Measurements from ENCODE around the gene VTA1. TPM values are rescaled to one million over a fixed set of nuclear protein-coding genes. Genes with fewer than 3 reads are reported as not detected.

VTA1 gene
- total RNA-seq, 1 experiment from 2014 or later, result 55.1 TPM

- no peak for DNase-seq
- Mint-ChIP-seq H3K36me3 (ENCODE audit: insufficient read depth, unreplicated experiment) (no peaks in the 10 kb centered on the region), H3K27ac (ENCODE audit: unreplicated experiment) (no peak overlapping the region), H3K27me3 (ENCODE audit: insufficient read depth, unreplicated experiment) (no peaks in the 10 kb centered on the region), H3K4me3 (ENCODE audit: unreplicated experiment) (no peak overlapping the region), H3K9me3 (ENCODE audit: unreplicated experiment) (no peaks in the 10 kb centered on the region), H3K4me1 (ENCODE audit: low read depth, unreplicated experiment) (peaks cover 1% of the 10 kb centered on the region)
- no peaks in the 10 kb centered on the region for H3K27me3 ChIP-seq (replicated peaks; ENCODE audit: control insufficient read depth, insufficient read depth, low read length)
- H3K36me3 ChIP-seq (ENCODE audit: control insufficient read depth, insufficient read depth, low read length), result no peaks in the 10 kb centered on the region
- no peak for TF ChIP-seq CTCF (IDR thresholded peaks at IDR 0.05; ENCODE audit: insufficient read depth in 1 of 2, low read depth in 1 of 2, low read length in 1 of 2, severe bottlenecking in 1 of 2, unreplicated experiment in 1 of 2)
- no TSS peak for BruUV-seq (replicated peaks)
- ChIA-PET CTCF (interaction anchor here (0.5 kb wide), 1 partner anchor 11 kb away, joined by 4 read pairs; no protein-coding TSS in a partner anchor), POLR2A (no interaction called here)
- peaks cover 6% of the 10 kb centered on the region; the same call in 1 of the 2 replicates for H3K4me1 ChIP-seq
- intact Hi-C loops (cut with micrococcal nuclease; ENCODE audit: unreplicated experiment), result no loop called here
- no peak overlapping the region for H3K4me3 ChIP-seq (ENCODE audit: low read depth, low read length)
- H3K9me3 ChIP-seq, result no peaks in the 10 kb centered on the region
Measured at GRCh38 chr6:142249266-142249665, 102.2 kb downstream of the VTA1 start.

DNA sequence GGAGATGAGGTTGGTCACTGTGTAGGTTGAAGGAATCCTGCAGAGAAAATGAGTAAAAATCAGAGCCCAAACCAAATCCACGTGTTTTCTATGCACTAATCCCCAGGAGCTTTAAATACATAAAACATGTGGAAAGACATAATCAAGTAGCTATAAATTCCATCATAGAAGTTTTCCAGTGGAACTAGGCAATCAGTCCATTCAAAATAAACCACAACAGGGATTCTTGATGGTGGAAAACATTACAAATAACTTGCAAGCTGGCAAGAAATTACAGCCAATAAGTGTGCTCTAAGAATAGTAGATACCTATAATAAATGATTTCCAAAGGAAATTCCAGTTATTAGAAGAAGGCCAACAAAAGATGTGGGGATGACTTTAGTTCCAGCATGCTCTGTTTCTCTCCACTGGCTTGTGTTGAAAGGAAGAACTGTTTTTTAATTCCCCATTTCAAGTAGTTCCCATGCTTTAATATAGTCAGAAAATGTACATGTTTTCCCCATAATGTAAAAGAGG is 104.9 kb downstream of the VTA1 start:
- Mint-ChIP-seq H3K9me3 (ENCODE audit: unreplicated experiment) (no peaks in the 10 kb centered on the region), H3K4me3 (ENCODE audit: unreplicated experiment) (no peak overlapping the region), H3K36me3 (ENCODE audit: insufficient read depth, unreplicated experiment) (no peaks in the 10 kb centered on the region), H3K27me3 (ENCODE audit: insufficient read depth, unreplicated experiment) (no peaks in the 10 kb centered on the region), H3K4me1 (ENCODE audit: low read depth, unreplicated experiment) (peaks cover 11% of the 10 kb centered on the region), H3K27ac (ENCODE audit: unreplicated experiment) (no peak overlapping the region)
- no peaks in the 10 kb centered on the region for H3K9me3 ChIP-seq
- intact Hi-C loops (cut with micrococcal nuclease; ENCODE audit: unreplicated experiment), result no loop called here
- BruUV-seq (replicated peaks), result no TSS peak
- ChIA-PET POLR2A (no interaction called here), CTCF (no interaction called here)
- no peaks in the 10 kb centered on the region for H3K27me3 ChIP-seq (replicated peaks; ENCODE audit: control insufficient read depth, insufficient read depth, low read length)
- H3K4me3 ChIP-seq (ENCODE audit: low read depth, low read length), result no peak overlapping the region
- DNase-seq, result no peak
- H3K4me1 ChIP-seq, result peaks cover 7% of the 10 kb centered on the region; the same call in 1 of the 2 replicates
- no peaks in the 10 kb centered on the region for H3K36me3 ChIP-seq (ENCODE audit: control insufficient read depth, insufficient read depth, low read length)
- TF ChIP-seq CTCF (IDR thresholded peaks at IDR 0.05; ENCODE audit: insufficient read depth in 1 of 2, low read depth in 1 of 2, low read length in 1 of 2, severe bottlenecking in 1 of 2, unreplicated experiment in 1 of 2), result no peak

- Mint-ChIP-seq H3K4me3 (ENCODE audit: unreplicated experiment) (no peak overlapping the region), H3K9me3 (ENCODE audit: unreplicated experiment) (no peaks in the 10 kb centered on the region), H3K27ac (ENCODE audit: unreplicated experiment) (no peak overlapping the region), H3K27me3 (ENCODE audit: insufficient read depth, unreplicated experiment) (no peaks in the 10 kb centered on the region), H3K36me3 (ENCODE audit: insufficient read depth, unreplicated experiment) (peaks cover 3% of the 10 kb centered on the region), H3K4me1 (ENCODE audit: low read depth, unreplicated experiment) (peaks cover 16% of the 10 kb centered on the region)
- H3K36me3 ChIP-seq (ENCODE audit: control insufficient read depth, insufficient read depth, low read length), result no peaks in the 10 kb centered on the region
- ChIA-PET POLR2A (no interaction called here), CTCF (no interaction called here)
- H3K9me3 ChIP-seq, result no peaks in the 10 kb centered on the region
- peaks cover 15% of the 10 kb centered on the region for H3K4me1 ChIP-seq
- no peak overlapping the region for H3K4me3 ChIP-seq (ENCODE audit: low read depth, low read length)
- intact Hi-C loops (cut with micrococcal nuclease; ENCODE audit: unreplicated experiment), result no loop called here
- H3K27me3 ChIP-seq (replicated peaks; ENCODE audit: control insufficient read depth, insufficient read depth, low read length), result no peaks in the 10 kb centered on the region
- TF ChIP-seq CTCF (IDR thresholded peaks at IDR 0.05; ENCODE audit: insufficient read depth in 1 of 2, low read depth in 1 of 2, low read length in 1 of 2, severe bottlenecking in 1 of 2, unreplicated experiment in 1 of 2), result no peak
- DNase-seq, result no peak
- no TSS peak for BruUV-seq (replicated peaks)
Measured at GRCh38 chr6:142254513-142254912, 107.5 kb downstream of the VTA1 start.

All from Caco-2 (cell line).